ENCODE results near the gene KCNAB2. TPM values are rescaled to one million over a fixed set of nuclear protein-coding genes. Genes with fewer than 3 reads are reported as not detected.

KCNAB2 gene
- total RNA-seq, 2 donors from 2014 or later, result 9.3 to 14.3 TPM

GRCh38 chr1:6137758-6138157 is 92.1 kb downstream of the KCNAB2 start:
- TF ChIP-seq, protein P1, sequence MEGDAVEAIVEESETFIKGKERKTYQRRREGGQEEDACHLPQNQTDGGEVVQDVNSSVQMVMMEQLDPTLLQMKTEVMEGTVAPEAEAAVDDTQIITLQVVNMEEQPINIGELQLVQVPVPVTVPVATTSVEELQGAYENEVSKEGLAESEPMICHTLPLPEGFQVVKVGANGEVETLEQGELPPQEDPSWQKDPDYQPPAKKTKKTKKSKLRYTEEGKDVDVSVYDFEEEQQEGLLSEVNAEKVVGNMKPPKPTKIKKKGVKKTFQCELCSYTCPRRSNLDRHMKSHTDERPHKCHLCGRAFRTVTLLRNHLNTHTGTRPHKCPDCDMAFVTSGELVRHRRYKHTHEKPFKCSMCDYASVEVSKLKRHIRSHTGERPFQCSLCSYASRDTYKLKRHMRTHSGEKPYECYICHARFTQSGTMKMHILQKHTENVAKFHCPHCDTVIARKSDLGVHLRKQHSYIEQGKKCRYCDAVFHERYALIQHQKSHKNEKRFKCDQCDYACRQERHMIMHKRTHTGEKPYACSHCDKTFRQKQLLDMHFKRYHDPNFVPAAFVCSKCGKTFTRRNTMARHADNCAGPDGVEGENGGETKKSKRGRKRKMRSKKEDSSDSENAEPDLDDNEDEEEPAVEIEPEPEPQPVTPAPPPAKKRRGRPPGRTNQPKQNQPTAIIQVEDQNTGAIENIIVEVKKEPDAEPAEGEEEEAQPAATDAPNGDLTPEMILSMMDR (IDR thresholded peaks at IDR 0.05), result no peak
- no peak overlapping the region for H3K4me3 ChIP-seq
- DNase-seq (ENCODE audit: low spot score), result no peak
- H3K27me3 ChIP-seq, result no peaks in the 10 kb centered on the region
- H3K27ac ChIP-seq, result no peak overlapping the region
- no peaks in the 10 kb centered on the region for H3K9me3 ChIP-seq
- no peaks in the 10 kb centered on the region for H3K36me3 ChIP-seq
- H3K4me1 ChIP-seq, result no peaks in the 10 kb centered on the region

DNA sequence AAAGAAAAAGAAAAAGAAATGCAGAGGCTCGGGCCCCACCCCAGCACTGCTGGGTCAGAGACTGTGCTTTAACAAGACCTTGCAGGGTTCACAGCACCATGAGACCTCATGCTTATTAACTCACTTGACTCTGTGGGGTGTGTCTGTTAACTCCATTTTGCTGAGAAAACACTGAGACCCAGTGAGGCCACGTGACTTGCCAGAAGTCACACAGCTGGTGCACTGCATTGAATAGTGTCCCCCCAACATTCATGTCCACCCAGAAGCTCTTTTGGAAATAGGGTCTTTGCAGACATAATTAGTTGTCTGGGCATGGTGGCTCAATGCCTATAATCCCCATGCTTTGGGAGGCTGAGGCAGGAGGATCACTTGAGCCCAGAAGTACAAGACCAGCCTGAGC is 94.7 kb downstream of the KCNAB2 start:
- H3K4me1 ChIP-seq, result no peaks in the 10 kb centered on the region
- no peak for DNase-seq (ENCODE audit: low spot score)
- H3K4me3 ChIP-seq, result no peak overlapping the region
- TF ChIP-seq, protein P1 (IDR thresholded peaks at IDR 0.05), result no peak
- no peaks in the 10 kb centered on the region for H3K27me3 ChIP-seq
- H3K9me3 ChIP-seq, result no peaks in the 10 kb centered on the region
- no peak overlapping the region for H3K27ac ChIP-seq
- H3K36me3 ChIP-seq, result no peaks in the 10 kb centered on the region

GRCh38 chr1:6141592-6141991 is 95.9 kb downstream of the KCNAB2 start:
- H3K4me1 ChIP-seq, result no peaks in the 10 kb centered on the region
- TF ChIP-seq, protein P1 (IDR thresholded peaks at IDR 0.05), result no peak
- no peak for DNase-seq (ENCODE audit: low spot score)

GRCh38 chr1:6142036-6142621 is 96.4 kb downstream of the KCNAB2 start:
- Histone ChIP-seq H3K9me3 (no peaks in the 10 kb centered on the region), H3K4me1 (no peaks in the 10 kb centered on the region), H3K4me3 (no peak overlapping the region), H3K27me3 (peaks cover 0 to 5% of the 10 kb centered on the region in 2 donors), H3K27ac (no peak overlapping the region), H3K36me3 (no peaks in the 10 kb centered on the region)
- TF ChIP-seq, protein P1 (IDR thresholded peaks at IDR 0.05), result no peak
- no peak for DNase-seq (ENCODE audit: low spot score)

More at GRCh38 chr1:6141592-6141991, 95.9 kb downstream of the KCNAB2 start:
- Histone ChIP-seq H3K36me3 (no peaks in the 10 kb centered on the region), H3K27ac (no peak overlapping the region), H3K4me3 (no peak overlapping the region), H3K27me3 (peaks cover 0 to 4% of the 10 kb centered on the region in 2 donors), H3K9me3 (no peaks in the 10 kb centered on the region)

- Histone ChIP-seq H3K27me3 (peaks cover 0 to 5% of the 10 kb centered on the region in 2 donors), H3K27ac (no peak overlapping the region), H3K9me3 (no peaks in the 10 kb centered on the region), H3K36me3 (no peaks in the 10 kb centered on the region), H3K4me3 (no peak overlapping the region), H3K4me1 (no peaks in the 10 kb centered on the region)
- DNase-seq (ENCODE audit: low spot score), result no peak
- TF ChIP-seq, protein P1 (IDR thresholded peaks at IDR 0.05), result no peak
Measured at GRCh38 chr1:6142734-6143133, 97.0 kb downstream of the KCNAB2 start.

DNA sequence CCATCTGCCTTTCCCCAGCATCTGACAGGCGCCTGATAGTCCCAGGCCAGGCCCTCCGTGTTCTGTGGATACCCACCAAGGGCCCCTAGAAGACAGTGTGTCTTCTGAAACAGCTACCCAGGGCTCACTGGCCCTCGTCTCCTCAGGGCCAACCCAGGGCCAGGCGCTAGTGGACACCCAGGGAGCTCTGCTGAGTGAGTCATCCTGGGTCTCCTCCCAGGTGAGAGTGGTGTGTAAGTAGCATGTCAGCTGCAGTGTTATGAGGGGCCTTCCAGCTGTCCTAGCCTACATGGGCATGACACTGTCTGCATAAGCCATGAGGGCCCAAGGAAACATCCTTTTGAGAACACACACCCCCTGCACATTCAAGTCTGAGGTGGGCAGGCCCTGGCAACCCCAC is 97.7 kb downstream of the KCNAB2 start:
- no peak for DNase-seq (ENCODE audit: low spot score)
- no peak overlapping the region for H3K4me3 ChIP-seq
- H3K4me1 ChIP-seq, result peaks cover 0 to under 1% of the 10 kb centered on the region in 2 donors
- no peaks in the 10 kb centered on the region for H3K36me3 ChIP-seq
- TF ChIP-seq, protein P1 (IDR thresholded peaks at IDR 0.05), result no peak
- peaks cover 0 to 5% of the 10 kb centered on the region in 2 donors for H3K27me3 ChIP-seq
- H3K27ac ChIP-seq, result no peak overlapping the region
- H3K9me3 ChIP-seq, result no peaks in the 10 kb centered on the region
